Activated CD8-positive, alpha-beta memory T cell treated with anti-CD3 and anti-CD28 coated beads, Interleukin-2, amount 50 U/mL, for 24 hours (primary cell): ENCODE measurements around the gene KCNQ1OT1.

Experiments used
- DNase-seq: peaks from one replicate; pipeline ENCODE4 v3.0.0-alpha.2; 2020; ENCODE audit errors: extremely low read depth

Gene KCNQ1OT1

GRCh38 chr11:2595204-2595603 is 104.6 kb downstream of the KCNQ1OT1 start:
- DNase-seq, result no peak

GRCh38 chr11:2594267-2594666 is 105.5 kb downstream of the KCNQ1OT1 start:
- no peak for DNase-seq

DNA sequence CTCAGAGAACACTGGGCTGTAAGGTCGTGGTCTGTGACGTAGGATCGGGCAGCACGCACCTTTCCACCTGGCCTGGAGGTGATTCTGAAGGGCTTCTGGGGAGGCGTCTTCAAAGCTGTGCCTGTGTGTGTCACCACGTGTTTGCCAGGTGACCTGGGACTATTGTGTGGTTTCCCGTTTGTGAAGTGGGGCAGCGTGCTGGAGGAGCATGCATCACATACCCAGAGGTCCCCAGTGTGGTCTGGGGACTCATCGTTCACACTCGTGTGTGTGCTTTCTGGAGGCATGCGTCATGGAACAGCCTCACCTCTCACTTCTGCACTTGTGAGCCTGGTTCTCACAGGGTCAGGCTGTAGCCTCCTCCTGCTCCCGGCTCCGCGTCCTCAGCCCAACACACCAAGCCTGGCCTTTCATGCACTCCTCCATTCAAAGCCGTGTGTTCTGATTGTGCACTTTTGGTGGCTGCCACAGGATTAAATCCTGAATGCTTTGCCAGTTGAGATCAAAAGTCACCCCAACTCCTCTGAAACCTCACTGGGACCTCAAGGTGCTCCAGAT is 106.3 kb downstream of the KCNQ1OT1 start:
- no peak for DNase-seq

- DNase-seq, result no peak
Measured at GRCh38 chr11:2592559-2593392, 107.0 kb downstream of the KCNQ1OT1 start.

DNA sequence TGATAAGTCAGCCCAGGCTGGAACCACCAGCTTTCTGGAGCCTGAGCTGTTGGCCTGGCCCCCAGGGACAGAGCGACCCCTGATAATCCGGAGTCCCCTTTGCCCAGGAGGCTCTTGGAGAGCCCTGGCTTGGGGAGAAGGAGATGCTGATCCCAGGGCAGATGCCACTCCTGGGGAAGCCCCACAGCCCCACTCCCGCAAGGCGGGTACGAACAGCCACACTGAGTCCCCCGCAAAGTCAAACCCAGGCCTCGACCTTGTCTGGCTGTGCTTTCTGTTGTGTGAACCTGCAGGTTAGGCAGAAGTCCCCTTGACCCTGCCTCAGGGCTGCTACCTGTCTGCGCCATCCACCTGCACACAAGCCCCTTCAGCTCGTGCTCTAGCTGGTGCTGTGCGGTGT is 108.0 kb downstream of the KCNQ1OT1 start:
- no peak for DNase-seq

GRCh38 chr11:2590965-2591754 is 108.6 kb downstream of the KCNQ1OT1 start:
- DNase-seq, result no peak

GRCh38 chr11:2590131-2590964 is 109.4 kb downstream of the KCNQ1OT1 start:
- DNase-seq, result no peak

GRCh38 chr11:2589538-2589934 is 110.3 kb downstream of the KCNQ1OT1 start:
- no peak for DNase-seq

DNA sequence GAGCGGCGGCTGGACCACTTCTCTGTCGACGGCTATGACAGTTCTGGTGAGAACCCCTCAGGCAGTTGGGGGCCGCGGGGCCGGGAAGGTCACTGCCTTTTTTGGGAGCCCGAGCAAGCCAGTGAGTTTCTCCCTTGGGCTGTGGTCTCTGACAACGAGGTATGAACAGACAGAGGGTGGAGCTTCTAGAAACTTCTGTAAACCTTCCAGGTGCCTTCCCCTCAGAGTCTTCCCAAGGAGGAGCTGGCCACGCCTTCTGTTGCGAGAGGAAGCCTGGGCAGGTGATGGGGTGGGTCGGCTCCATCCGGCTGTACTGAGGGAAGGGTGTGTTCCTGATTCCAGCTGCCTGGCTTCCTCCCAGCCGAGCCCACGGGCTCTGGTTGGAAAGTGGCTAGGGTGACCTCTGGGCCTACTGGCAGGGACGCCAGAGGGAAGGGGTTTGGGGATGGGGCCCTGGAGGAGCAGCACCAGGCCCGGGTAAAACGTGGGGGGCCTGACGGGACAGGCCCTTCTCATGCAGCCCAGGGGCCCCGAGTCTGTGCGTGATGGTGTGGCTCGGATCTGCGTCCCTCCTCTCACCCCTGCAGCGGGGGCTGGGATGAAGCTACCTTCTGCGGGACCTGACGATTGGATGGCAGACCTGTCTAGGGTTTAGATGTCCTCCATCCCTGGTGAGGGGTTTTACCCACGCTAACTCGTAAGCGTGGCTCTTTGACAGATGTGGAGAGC is 110.8 kb downstream of the KCNQ1OT1 start:
- no peak for DNase-seq

- no peak for DNase-seq
Measured at GRCh38 chr11:2587976-2588748, 111.6 kb downstream of the KCNQ1OT1 start.

DNA sequence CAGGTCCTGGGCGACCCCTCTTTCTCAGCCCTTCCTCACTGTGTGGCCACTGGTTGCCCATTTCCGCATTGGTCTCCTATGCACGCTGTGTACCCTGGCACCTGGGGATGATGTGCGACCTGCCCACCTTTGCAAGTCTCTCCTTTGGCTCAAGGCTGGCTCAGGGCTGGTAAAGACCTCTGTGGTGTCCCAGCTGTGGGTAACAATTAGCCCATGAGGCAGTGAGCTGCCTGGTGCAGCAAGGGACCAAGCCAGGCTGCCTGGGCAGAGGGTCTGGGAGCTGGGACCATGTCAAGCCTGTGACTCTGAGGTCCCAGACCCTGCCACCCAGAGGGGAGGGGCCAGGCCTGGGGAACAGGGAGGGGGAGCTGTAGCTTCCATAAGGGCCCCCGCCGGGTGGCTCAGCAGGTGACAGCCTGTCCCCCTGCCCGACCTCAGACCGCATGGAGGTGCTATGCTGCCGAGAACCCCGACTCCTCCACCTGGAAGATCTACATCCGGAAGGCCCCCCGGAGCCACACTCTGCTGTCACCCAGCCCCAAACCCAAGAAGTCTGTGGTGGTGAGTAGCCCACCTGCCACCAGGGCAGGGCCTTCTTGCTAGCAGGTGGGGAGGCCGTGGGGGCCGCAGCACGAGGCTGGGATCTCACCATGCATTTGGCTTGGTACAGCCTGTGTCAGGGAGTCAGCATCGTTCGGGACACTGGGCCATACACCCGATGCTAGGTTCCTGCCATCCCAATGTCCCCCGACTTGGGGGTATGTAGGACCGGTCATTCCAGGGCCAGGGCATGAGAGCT is 112.5 kb downstream of the KCNQ1OT1 start:
- no peak for DNase-seq

DNA sequence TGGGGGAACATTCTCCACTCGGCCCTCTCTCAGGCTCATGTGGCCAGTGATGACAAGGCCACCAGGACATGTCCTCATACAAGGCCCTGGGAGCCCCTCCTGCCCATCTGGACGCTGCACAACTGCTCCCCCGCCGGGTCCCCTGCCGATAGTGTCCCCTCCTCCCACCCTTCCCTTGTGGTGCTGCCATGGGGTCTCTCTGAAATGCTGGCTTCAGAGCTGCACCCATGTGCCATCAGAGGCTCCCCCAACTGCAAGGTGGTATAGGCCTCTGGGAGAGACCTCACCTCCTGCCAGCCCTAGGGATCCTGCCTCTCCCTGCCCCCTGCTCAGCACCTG is 113.0 kb downstream of the KCNQ1OT1 start:
- DNase-seq, result no peak

- no peak for DNase-seq
Measured at GRCh38 chr11:2586087-2586792, 113.6 kb downstream of the KCNQ1OT1 start.

DNA sequence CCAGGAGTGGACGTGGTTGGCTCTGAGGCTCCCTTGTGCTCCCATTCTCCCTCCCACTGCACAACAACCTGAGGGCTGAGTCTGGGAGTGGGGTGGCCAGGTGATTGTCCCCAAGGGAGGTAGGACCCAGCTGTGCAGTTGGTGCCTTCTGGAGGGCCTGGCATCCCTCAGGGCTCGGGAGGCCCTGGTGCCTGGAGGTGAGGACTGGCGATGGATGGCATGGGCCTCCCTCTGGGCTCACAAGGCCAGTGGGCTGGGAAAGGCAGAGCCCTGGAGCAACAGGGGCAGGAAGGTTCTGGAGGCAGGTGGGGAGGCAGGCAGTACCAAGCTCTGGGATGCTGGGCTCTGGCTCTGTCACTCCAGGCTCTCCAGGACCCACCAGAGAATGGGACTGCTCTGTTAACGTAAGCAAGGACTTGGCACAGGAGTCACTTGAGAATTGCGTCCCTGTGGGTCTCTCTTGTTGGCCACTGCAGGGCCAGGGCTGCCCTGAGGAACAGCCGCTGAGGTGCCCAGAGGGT is 114.2 kb downstream of the KCNQ1OT1 start:
- no peak for DNase-seq

DNA sequence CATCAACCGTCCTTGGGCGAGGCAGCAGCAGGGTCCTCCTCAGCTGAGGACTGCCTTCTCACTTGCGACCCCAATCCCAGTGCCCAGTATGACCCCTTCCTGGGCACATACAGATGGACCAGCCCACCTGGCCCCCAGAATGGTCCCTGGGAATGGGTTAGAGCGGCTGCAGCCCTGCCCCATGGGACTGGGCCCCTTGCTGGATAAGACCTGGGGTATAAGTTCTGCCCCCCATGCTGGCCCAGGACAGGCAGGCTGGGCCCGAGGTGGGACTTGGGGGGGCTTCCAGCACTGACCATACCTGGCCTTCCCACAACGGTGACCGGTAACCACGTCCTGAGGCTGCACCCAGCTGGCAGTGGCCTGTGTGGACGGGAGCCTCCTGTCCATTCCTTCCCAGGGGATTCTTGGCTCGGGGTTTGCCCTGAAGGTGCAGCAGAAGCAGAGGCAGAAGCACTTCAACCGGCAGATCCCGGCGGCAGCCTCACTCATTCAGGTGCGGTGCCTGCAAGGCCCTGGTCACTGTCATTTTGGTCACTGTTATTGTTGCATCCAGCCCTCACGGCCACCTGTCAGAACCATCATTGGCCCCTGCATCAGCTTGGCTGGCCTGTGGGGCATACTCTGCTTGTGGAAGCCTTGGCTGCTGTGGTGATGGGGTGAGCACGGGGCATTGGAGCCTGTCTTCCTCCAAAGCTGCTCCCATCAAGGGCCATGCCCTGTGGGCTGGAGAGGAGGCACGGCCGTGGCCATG is 114.8 kb downstream of the KCNQ1OT1 start:
- no peak for DNase-seq

GRCh38 chr11:2584434-2584811 is 115.4 kb downstream of the KCNQ1OT1 start:
- no peak for DNase-seq

DNA sequence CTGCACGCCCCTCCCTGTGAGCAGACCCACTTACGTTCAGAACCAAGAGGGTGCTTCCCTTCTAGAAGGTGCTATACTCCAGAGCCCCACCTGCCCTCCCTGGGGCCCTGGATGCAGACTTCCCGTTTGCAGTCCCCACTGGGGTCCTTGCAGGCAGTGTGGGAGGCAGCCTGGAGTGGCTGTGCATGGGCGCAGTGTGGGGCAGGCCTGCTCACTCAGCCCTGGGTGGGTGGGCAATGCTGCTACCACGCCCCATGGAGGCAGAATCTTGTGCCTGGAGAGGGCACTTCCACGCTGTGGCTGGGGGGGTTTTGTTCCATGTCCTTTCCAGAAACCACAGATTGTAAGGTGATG is 116.2 kb downstream of the KCNQ1OT1 start:
- DNase-seq, result no peak

GRCh38 chr11:2582946-2583604 is 116.7 kb downstream of the KCNQ1OT1 start:
- no peak for DNase-seq
